Epithelial cell of prostate (primary cell): ENCODE data around the gene R3HDM2.

ENCODE experiments used
- DNase-seq: peaks from one replicate; pipeline ENCODE4 v3.0.0-alpha.2; 2011; ENCODE audit warnings: low read depth, low spot score
- H3K27ac ChIP-seq: fragments of 450-650 bp; 2 replicates; pipeline ENCODE4 v1.5.1; 2017; ENCODE audit warnings: mild to moderate bottlenecking

Gene R3HDM2

GRCh38 chr12:57211791-57212700 lies 218.8 kb downstream of the R3HDM2 start:
- DNase-seq: no peak
- no peak overlapping the region for H3K27ac ChIP-seq

GRCh38 chr12:57210926-57211692 lies 219.7 kb downstream of the R3HDM2 start:
- no peak for DNase-seq
- no peak overlapping the region for H3K27ac ChIP-seq

DNA sequence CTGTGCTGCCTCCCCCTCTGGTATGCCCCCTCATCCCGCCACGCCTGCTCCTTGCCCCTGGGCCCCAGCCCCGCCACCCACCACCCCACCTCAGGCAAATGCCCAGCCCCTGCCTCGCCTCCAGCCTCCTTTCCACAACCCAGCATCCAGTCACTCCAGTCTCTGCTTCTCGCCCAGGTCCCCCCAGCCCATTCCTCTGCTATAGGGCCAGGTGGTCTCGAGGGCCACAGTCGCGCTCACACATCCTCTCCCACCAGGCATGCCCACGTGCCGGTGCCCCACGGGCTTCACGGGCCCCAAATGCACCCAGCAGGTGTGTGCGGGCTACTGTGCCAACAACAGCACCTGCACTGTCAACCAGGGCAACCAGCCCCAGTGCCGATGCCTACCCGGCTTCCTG lies 220.4 kb downstream of the R3HDM2 start:
- no peak for DNase-seq
- H3K27ac ChIP-seq: no peak overlapping the region

DNA sequence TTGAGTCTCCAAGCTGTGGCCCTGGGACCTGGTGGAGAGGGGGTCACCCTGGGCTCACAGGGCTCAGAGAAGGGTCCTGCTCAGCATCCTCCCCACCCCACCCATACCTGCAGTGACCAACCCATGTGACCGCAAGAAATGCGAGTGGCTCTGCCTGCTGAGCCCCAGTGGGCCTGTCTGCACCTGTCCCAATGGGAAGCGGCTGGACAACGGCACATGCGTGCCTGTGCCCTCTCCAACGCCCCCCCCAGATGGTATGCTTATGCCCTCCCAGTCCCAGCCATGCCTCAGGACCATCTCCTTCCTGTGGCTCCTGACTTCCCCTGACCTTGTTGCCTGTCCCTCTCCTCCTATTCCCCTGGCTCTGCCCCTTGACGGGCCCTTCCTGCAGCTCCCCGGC lies 220.9 kb downstream of the R3HDM2 start:
- no peak overlapping the region for H3K27ac ChIP-seq
- DNase-seq: no peak

DNA sequence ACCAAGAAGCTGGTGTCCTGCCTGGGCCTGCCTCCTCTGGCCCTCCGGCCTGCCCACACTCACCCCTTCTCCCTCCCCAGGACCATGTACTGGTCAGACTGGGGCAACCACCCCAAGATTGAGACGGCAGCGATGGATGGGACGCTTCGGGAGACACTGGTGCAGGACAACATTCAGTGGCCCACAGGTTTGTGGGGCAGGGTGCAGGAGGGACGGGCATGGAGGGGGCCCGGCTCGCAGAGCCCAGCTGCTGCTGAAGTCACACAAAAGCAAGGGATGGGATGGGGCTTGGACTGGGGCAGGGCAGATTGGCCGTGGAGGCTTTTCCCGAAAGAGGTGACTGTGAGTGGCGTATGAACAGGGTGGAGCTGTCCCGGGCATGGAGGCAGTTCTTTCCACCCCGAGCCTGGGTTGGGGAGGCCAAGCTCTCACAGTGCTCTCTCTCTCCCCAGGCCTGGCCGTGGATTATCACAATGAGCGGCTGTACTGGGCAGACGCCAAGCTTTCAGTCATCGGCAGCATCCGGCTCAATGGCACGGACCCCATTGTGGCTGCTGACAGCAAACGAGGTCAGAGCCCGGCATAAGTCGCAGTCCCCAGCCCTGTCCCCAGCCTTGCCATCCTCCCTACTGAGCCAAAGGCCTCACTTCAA lies 222.1 kb downstream of the R3HDM2 start:
- DNase-seq: no peak
- H3K27ac ChIP-seq: no peak overlapping the region

DNA sequence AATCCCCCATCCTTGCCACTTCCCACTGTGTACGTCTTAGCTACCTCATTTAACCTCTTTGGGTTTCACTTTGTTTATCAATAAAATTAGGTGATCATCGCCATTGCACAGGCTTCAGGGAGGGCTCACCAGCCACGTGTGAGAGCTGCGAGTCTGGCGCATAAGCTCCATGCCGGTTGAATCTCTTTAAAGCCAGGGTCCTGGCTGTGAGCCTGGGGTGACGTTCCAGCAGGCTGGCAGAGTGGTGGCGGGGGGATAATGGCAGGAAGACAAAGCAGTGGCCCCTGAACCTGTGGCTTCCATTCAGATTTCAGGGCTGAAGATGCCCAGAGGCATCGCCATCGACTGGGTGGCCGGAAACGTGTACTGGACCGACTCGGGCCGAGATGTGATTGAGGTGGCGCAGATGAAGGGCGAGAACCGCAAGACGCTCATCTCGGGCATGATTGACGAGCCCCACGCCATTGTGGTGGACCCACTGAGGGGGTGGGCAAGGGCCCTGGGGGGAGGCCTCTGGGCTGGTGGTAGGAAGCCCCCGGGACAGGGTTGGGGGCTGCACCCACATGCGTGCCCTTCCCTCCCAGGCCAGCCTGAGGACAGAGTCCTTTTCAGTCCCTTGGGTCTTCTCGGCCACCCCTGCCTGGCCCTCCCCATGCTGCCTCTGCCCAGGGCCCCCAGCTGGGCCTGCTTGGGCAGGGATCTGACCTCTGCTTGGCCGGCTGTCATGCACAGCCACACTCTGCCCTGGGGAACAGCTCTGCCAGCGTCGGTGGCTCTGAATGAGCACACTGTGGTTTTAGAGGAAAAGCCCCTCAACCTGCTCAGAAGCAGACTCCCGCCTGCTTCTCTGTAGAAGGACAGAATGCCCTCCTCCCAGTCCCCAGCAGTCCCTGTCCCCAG lies 222.9 kb downstream of the R3HDM2 start:
- no peak for DNase-seq
- no peak overlapping the region for H3K27ac ChIP-seq

GRCh38 chr12:57205931-57206330 lies 224.9 kb downstream of the R3HDM2 start:
- DNase-seq: no peak
- no peak overlapping the region for H3K27ac ChIP-seq

GRCh38 chr12:57205186-57205585 lies 225.7 kb downstream of the R3HDM2 start:
- DNase-seq: no peak
- H3K27ac ChIP-seq: no peak overlapping the region

DNA sequence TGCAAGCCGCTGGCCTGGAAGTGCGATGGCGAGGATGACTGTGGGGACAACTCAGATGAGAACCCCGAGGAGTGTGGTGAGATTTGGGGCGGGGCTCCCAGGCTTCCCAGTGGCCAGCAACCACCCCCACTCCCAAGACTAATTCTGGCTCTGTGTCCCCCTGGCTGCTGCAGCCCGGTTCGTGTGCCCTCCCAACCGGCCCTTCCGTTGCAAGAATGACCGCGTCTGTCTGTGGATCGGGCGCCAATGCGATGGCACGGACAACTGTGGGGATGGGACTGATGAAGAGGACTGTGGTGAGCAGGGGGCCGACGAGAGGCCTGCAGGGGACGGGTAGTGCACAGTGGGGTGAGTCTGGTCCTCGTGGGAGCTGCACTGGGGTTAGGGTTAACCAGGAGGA lies 226.4 kb downstream of the R3HDM2 start:
- H3K27ac ChIP-seq: no peak overlapping the region
- DNase-seq: no peak

- no peak overlapping the region for H3K27ac ChIP-seq
- DNase-seq: no peak
Observed at GRCh38 chr12:57203791-57204190, 227.1 kb downstream of the R3HDM2 start.
